GM18873 (cell line): ENCODE measurements around the gene BTBD9.

Source experiments
- ATAC-seq: cut with Tn5 transposase; IDR thresholded peaks from one replicate; pipeline ENCODE4 v1.9.1; 2021; ENCODE audit warnings: mild to moderate bottlenecking, moderate library complexity, moderate number of reproducible peaks; ENCODE audit not compliant: unreplicated experiment, low FRiP score

The BTBD9 gene

DNA sequence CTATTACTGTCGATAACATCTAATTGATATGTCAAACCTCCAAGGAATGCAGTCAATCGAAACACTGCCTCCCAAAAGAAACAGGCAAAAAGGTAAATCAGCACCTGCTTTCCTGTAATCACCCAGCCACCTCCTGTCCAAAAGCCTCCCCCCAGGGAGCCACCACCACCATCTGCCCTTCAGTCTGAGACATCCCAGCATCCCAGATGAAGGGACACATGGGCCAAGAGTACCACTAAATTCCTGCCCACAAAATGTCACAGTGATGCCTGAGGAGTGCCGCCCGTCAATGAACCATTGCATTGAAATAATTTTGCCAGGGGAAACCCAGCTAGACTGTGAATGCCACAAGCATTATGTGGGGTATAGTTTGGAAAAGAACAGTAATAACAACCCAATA, 418.5 kb downstream of the BTBD9 start:
- no peak for ATAC-seq

- ATAC-seq: no peak
These were observed 419.5 kb downstream of the BTBD9 start for GRCh38 chr6:38220069-38220723.

- ATAC-seq: no peak
These were observed 421.5 kb downstream of the BTBD9 start for GRCh38 chr6:38218235-38218634.

DNA sequence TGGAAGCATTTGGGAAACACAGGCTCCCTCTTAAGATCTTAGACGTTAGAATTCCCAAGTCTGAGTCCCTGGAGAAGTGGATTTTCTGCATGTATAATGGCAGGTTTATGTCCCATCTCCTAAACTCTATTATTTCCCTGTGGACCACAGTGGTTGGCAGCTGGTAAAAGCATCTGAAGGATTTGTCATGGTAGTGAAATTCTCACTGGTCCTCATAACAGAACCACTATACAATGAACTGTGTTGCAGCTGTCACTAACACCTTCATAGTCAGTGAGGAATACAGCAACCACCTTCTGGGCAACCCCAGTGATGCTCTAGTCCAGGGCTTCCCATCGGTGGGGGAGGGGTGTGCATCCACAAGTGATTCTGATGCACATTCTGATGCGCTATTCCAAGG, 423.3 kb downstream of the BTBD9 start:
- no peak for ATAC-seq

DNA sequence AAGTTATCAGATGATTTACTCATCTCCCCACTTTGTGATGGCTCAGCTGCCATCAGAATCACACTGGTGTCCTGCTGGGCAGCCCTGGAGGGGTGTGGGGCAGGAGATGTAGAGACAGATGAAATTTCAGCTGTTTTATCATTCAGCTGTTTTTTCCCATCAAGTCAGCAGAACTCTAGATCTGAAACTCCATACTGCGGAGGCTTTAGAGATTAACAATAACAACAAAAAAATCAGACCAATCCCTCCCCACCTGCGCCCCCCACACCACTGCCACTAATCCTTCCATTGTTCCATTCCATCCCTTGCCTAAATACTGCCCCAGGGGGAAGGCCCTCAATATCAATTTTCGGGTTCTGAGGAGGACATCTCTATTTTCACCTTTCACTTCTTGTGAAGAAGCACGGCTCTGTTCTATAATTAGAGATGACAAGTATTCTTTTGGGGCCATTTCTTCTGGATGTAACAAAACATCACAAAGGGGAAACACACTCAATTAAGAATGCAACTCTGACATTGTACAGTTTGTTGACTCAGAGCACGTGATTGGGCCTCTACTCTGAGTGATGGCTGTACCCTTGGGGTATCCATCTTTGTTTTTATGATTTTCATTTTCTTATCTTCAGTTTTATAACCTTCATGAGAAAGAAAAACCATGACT, 423.9 kb downstream of the BTBD9 start:
- ATAC-seq: no peak

GRCh38 chr6:38215225-38215624, 424.5 kb downstream of the BTBD9 start:
- no peak for ATAC-seq

DNA sequence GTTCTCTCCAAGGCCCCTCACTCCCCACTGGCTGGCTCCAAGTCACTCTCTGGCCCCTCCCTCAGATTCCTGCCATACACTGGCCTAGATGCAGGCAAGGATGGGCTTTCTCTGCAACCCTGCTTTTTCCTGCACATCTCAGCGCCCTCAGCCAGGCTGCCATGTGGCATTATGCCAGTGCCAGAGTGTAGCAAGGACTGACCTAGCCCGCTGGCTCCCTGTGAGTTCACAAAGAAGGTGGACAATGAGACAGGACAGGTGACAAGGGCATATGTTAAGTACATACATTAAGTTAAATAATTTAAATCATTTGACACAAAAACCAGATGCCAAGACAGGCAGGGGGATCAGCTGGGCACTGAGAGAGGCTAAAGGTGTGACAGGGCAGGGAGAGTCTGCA, 425.6 kb downstream of the BTBD9 start:
- no peak for ATAC-seq

- ATAC-seq: no peak
These were observed 426.5 kb downstream of the BTBD9 start for GRCh38 chr6:38213251-38213658.

GRCh38 chr6:38212579-38212978, 427.1 kb downstream of the BTBD9 start:
- ATAC-seq: no peak

DNA sequence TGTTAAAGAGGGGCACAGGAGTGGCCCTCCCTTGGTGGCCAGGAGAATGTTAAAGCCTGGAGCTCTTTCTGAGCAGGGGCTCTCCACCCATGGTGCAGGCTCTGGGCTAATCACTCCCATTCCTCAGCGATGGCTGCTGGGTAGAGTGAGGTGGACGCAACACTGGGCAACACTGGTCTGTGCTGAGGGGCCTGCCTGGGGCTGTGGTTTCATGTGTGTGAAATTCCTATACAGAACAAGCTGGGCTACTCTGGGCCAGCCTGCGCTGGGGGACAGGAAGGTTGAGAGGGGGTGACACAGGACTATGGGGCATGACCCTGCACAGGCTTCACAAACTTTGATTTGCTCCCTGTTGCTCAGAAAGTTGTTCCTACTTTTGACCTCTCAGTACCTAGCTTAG, 427.6 kb downstream of the BTBD9 start:
- no peak for ATAC-seq

DNA sequence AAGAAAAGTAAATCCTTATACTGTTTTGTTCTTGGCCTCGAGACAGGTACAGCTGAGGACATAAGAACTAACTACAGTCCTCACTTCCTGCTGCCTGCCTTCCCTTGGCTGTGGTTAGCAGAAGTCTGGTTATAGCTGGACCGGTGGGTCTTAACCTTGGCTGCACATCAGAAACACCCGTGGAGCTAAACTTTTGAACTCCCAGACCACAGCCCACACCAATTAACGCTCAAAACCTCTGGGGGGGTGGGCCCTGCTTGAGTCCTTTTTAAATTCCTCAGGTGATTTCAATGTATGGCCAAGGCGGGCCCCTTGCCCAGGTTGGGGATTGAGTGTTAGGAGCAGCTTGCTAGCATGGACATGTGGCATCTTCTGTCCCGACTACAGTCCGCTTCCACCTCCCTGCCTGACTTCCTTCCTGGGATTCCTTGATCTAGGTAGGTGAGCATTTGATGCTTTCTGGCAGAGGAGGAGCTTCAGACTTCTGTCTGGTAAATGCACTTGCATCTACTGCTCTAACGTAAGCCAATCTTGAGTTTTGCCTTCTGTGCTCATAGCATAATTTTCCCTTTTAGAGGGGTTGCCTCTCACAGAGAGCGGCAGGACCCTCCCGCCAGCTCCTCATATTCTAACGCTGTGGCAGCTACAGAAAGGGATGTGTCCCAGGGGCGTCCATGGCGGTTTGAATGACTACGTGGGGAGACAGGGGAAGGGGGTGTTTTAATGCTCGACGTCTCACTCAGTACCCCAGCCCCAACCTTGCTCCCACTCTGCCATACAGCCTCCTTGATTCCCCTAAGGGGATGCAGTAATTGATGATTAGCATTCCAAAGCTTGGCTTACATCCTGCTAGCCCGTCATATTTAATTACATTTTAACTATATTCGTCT, 430.1 kb downstream of the BTBD9 start:
- ATAC-seq: no peak

- no peak for ATAC-seq
These were observed 431.7 kb downstream of the BTBD9 start for GRCh38 chr6:38208028-38208427.

GRCh38 chr6:38207375-38207774, 432.4 kb downstream of the BTBD9 start:
- ATAC-seq: no peak

DNA sequence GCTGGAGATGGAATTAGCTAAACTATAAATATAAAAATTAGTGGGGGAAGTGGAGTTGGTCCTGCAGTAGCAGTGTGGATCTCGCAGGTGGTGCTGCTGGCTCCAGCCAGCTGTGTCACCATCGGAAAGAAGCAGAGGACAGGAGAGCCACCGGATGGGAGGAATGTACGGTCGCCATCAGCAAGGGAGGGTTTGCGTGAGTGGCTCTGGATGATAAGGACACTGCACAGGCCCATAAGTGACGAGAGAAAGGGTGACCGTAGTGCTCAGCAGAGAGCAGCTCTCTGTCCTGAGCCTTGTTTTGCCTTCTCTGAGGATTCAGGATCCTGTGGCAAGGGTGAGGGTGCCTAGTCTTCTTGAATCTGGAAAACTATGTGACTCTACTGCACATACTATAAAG, 441.5 kb downstream of the BTBD9 start:
- no peak for ATAC-seq

GRCh38 chr6:38195113-38195635, 444.6 kb downstream of the BTBD9 start:
- ATAC-seq: no peak

DNA sequence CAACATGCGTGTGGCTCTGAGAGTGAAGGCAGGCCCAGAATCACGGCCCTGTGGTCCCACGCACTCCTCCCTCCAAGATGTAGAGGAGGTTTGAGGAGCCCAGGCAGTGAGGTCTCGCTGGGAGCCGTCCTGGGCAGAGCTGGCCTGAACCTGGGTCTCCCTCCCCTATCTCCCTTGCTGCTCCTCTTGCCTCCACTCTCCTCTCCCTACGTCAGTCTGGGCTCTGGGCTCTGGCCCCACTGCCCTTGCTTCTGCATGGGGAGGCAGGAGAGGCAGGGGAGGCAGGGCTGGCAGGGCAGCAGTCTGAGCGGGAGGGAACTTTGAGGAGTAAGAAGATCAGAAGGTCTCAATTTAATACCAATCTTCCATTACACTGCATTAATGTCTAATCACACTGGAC, 445.1 kb downstream of the BTBD9 start:
- no peak for ATAC-seq

GRCh38 chr6:38194282-38194572, 445.5 kb downstream of the BTBD9 start:
- ATAC-seq: no peak

- ATAC-seq: no peak
These were observed 446.0 kb downstream of the BTBD9 start for GRCh38 chr6:38193481-38194281.

GRCh38 chr6:38193051-38193450, 446.7 kb downstream of the BTBD9 start:
- ATAC-seq: no peak

GRCh38 chr6:38192487-38192886, 447.2 kb downstream of the BTBD9 start:
- no peak for ATAC-seq

DNA sequence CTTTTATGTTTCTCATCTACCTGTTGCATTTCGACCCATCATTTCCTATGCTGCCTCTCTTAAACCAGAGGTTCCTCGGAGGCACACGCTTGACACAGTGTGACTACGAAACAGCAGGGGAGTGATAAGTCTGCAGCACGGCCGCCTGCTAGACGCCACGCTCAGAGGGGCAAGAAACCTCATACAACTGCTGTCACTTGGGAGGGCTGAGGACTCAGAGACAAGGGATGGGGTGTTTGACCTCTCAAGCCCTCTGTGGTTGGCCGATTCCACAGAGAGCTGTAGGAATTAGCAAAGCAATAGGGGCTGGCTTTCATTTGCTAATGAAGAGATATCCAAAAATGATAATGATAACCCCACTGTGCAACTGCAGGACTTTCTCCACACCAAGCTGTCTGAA, 447.7 kb downstream of the BTBD9 start:
- no peak for ATAC-seq
